Measurements from ENCODE around the gene OR2T34.
"Not testable (repeated sequence)": the region's sequence is repeated elsewhere in the genome, so short reads cannot be mapped to it uniquely, and the experiment has no call there.

- TF ChIP-seq POLR2A, POLR2AphosphoS5, CTCF (IDR thresholded peaks at IDR 0.05): not testable (repeated sequence)
These were observed 23.5 kb downstream of the OR2T34 start for GRCh38 chr1:248551027-248551426.

All from stomach (tissue), 4 donors.